Activated CD4-positive, CD25-positive, alpha-beta regulatory T cell treated with anti-CD3 and anti-CD28 coated beads, Interleukin-2, amount 50 U/mL, for 24 hours (primary cell): ENCODE data around the gene TAX1BP1.

Experiments used
- ATAC-seq, 2 donors: fragments of 150-1000 bp; cut with Tn5 transposase; one replicate each; pipeline ENCODE4 v1.10.0; 2021; ENCODE audit warnings: mild to moderate bottlenecking in 1 of 2, moderate library complexity in 1 of 2

TAX1BP1 gene

DNA sequence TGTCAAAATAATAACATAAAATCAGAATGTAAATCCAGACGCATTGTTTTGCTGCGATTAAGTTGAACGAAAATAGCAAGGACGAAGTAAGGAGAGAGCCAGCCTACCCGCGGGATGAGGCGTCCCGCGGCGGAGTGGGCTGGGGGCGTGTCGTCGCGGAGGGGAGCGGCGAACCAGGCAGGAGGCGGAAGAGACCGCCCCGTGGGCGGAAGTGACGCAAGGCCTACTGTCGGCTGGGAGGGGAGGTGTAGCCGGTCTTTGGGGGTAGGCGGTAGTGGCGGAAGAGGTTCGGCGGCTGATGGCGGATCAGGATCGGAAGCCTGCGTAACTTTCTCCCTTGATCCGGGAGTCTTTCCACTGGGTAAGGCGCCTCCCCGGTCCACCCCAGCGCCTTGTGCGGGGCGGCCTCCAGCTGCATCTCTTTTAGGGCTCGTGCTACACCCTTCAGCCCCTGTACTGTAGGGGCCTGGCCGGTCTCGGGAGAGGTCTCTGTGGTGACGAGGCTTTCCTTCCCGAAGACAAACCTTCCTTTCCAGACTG lies at the start of gene TAX1BP1:
TAX1BP1 (plus strand) TSS at position 254 of the 540 bp plus-strand sequence. CDS start 8,363 bp downstream, outside the sequence.
- ATAC-seq: peak; percentile 96

DNA sequence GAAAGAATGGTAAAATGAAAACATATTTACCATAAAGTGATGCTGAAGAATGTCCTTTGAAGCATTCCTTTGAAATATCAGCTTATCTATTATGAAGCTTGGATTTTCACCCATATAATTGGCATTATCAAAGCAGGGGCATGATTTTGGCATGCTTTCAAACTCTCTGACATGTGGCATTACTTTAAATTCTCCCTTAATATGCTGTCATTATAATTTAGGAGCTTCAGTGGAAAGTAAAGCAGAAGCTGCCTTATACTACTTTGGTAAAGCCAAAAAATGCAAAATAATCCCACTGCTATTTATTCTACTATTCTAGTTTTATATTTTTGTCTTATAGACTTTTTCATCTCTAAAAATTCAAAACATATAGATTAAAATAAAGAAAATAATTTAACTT lies 49.3 kb upstream of the TAX1BP1 start:
- no peak for ATAC-seq

DNA sequence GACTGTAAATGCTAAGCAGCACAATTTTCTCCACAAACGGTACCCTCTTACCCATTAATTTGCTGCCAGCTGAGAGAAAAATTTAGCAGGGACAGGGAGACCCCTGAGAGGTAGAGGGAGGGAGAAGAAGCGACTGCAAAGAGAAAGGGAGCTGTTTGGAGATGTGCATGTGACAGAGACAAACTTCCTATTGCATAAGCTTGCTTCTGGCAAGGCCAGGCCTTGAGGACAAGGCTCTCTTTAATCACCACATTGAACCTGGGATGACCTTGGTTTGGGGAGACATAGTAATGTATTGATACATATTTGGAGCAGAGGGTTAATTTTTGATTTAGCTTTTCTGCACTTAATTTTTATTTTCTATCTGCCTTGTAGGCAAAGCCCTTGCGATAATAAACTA lies 46.2 kb upstream of the TAX1BP1 start:
- ATAC-seq: no peak

DNA sequence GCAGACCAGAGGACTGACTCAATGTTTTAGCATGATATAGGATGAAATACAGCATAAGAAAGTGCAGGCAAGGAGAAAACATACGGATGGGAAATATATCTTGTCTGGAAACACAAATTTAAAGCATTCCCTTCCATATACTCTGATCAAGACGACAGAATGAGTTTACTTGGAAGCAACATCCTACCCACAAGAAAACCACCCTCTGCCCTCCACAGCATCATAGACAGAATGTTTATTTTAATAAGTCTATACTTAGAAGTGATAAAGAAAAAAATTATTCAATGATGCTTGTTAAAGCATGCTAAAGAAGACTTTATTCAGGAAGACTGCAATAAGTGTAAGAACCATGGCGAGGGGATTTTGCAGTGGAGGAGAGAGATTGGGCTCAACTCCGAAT lies 44.9 kb upstream of the TAX1BP1 start:
- no peak for ATAC-seq

DNA sequence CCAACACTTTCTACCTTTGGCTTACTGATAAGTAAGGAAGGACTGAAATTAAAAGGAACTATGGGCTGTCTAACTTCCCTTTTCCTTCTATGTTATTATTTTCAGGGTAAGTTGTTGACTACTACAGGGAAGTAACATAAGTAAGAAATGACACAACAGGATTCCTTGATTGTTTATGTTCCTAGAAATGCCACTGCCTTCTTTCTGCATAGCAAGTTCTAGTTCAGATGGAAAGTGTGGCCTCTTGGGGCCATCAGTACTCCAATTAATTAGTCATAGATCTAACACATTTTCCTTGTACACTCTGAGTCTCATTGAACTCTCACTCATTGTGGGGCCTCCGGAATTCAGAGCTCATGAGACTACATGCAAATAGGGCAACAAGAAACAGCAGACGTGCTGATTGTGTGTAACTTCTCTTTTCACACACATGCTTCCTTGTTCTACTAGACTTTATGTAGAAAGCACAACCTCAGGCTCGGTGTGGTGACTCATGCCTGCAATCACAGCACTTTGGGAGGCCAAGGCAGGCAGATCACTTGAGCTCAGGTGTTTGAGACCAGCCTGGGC lies 42.0 kb upstream of the TAX1BP1 start:
- ATAC-seq: peak; percentile 17 to 27

DNA sequence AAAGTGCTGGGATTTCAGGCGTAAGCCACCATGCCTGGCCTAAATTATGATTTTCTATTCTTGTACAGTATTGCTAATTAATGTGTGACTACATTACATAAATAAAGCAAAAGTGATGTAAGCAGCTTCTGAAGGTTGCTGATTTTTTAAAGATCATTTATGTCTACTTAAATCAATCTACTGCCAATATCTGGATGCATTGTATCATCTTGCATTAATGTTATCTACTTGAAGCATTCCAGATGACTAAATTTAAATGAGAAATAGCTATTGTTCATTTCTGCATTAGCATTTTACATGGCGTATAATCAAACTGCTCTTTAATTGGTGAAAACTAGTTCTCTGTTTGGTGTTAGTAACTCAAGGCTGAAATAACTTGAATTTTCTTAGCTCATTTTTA lies 40.2 kb upstream of the TAX1BP1 start:
- no peak for ATAC-seq

DNA sequence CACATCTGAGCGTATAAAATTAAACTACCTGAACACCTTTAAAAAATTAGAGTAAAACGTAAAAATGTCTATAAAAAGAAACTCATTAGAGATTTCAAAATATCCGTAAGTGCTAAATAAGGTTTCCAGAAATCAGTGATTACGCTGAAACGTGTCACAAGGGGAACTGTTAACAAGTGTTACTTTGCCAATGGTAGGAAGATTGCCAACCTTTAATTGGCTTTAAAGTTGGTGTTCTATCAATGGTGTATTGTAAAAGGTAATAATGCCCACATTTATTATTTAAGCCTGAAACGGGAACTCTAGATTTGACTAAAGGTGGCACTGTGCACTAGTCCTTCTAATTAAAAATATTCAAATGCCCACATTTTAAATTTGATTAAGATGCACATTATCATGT lies 39.5 kb upstream of the TAX1BP1 start:
- ATAC-seq: no peak

DNA sequence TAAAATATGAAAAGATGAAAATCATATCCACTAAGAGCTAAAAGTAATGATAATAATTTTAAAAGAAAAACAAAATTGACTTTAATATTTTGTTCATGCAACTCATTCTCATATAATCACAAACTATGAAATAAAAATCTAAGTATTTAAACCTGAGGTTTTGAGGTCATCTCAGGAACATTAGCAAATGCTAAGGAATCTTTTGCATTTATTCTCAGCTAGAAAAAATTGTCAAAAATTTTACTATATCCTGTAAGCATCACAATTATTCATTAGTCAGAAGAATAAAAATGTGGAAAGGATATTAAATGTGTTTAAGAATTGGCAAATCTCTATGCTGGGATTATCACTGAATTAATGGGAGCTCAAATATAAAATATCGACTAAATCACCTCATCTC lies 36.8 kb upstream of the TAX1BP1 start:
- no peak for ATAC-seq

DNA sequence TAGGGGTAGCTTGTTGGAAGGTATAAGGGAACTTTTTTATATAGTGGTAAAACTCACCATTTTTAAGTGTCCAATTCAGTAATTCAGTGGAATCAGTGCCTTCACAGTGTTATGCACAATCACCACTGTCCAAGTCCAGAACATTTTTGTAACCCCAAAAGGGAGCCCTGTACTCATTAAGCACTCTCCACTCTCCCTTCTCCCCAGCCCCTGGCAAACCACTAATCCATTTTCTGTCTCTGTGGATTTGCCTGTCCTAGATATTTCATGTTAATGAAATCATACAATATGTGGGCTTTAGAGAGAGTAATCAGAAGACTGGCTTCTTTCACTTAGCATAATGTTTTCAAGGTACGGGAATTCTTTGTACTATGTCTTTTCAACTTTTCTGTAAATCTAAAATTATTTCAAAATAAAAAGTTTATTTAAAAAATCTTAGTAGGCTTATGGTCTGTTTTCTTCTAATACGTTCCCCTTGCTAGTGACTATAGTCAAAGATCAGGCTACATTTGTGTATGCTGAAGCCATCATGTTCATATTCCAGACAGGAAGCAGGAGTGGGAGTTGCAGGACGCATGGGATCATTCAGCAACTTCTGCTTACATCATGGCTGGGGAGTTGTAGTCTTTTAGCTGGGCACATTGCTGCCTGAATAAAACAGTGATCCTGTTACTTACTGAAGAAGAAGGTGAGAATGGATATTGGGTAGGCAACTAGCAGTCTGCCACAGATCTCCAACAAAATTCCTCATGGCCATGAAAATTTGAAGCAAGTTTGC lies 35.4 kb upstream of the TAX1BP1 start:
- no peak for ATAC-seq

DNA sequence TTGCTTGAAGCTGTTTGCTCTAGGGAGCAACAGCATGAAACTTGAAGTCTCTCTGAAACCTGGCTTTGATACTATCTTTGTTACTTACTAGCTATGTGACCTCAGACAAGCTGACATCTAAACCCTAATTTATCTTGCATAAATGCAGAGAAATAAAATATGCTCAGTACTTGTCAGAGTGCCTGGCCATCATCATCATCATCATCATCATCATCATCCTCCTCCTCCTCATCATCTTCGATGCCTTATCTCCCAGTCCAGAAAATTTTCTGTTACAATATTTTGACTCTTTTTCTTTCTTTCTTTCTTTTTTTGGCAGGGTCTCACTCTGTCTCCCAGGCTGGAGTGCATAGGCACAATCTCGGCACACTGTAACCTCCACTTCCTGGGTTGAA lies 34.8 kb upstream of the TAX1BP1 start:
- no peak for ATAC-seq

DNA sequence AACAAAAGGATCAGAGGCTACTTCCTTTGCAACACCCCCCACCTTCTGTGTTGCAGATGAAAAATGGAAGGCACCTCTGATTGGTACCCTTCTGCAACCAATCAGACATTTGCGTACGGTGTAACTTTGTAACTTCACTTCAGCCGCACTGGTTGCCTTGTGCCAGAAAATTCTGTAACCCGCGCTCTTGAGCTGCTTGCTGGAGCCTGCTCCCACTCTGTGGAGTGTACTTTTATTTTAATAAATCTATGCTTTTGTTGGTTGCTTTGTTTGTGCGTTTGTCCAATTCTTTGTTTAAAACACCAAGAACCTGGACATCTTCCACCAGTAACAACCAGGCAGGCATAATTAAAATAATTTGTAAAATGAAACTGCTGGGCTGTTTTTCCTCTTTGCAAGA lies 31.5 kb upstream of the TAX1BP1 start:
- no peak for ATAC-seq

DNA sequence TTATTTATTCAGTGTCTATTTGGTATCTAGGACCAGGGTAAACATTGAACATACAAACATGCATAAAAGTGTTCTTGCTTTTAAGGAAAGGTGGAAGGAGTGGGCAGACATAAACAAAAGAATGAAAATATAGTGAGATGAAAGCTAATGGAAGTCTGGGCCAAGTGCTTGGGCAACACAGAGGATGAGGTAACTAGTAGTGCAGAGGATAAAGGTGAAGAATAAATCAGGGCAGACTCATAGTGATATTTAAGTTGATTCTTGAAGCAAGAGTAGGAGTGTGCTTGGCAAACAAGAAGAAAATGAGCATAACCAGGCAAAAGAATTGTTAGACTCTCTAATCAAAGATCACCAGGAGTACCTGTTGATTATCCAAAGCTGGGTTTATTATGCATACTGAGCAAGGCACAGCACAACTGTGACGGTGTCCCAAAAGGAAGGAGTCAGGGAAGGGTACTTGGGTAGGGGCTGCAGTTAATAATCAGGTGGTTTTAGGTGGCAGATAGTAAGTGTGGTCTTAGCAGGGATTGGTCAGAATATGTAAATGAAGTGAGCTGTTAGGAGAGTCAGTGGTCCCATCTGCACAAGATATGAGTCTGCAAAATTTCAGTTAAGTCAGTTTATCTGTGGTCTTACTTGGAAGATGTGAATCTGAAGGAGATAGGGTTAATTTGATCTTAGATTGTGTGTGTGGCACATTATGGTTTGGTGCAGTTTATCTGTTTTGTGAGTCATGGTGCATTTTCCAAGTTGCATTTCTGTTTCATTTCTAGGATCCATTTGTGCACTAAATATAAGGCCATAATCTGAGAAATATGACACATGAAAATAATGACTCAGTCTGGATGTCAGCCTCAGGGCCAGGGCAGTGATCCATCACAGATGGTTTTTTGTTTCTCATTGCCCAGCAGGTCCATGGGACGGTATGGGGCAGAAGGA lies 30.6 kb upstream of the TAX1BP1 start:
- ATAC-seq: peak; percentile 38 to 48

DNA sequence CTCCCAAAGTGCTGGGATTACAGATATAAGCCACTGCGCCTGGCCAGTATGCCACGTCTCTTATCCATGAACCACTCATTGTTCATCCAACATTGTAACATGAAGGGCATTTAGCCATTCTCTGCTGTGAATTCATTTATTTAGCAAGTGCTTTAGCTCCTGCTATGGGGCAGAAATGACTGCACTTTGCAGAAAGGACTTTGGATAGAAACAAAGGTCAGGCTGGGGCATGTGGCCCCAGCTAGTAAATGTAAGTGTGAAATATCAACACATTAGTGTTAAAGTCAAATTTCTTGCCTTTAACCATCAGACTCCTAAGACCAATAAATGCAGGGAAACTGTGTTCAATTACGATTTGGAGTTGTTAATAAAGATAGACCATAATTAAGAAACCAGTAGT lies 27.7 kb upstream of the TAX1BP1 start:
- ATAC-seq: no peak

DNA sequence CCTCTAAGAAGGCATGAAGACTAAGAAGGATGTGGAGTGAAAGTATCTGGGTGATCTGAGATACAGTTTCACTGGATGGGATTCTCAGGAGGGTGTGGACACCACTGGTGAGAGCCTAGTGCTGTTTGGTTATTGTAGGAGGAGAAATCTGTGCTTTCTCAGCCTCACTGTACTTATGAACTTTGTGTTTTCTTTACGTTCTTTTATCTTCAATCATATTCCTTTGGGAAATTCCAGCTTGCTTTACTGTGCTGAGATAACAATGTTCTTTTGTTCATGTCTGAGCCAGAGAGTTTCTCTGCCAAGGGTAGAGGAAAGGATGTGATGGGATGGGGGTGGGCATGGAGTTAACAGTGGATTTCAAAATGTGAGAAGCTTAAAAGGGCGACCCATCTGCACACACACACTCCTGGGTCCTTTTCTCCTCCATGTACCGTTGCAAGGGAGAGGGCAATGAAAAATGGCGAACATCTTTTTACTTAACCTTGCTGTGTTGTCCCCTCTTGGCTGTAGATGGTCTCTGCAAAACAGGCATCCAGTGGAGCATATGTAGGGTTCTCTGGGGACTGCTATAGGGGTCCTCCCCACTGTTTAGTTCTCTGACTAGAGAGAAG lies 25.0 kb upstream of the TAX1BP1 start:
- ATAC-seq: no peak

DNA sequence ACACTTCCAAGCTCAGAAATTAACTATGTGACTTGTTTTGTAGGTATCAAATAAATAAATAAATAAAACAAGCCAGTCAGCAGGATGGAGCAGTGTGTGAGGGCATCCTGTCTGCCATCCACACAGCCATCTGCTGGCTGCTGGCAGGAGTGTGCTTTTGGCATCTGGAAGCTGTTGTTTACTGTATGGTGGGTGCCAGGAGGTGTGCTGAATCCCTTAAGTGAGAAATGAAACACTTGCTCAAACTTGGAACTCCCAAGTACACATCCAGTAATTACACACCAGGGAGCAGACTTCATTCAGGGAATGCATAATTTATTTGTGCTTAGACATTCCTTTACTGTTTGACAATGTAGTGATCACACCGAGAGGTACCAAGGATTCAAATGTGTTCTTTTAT lies 16.9 kb upstream of the TAX1BP1 start:
- no peak for ATAC-seq

DNA sequence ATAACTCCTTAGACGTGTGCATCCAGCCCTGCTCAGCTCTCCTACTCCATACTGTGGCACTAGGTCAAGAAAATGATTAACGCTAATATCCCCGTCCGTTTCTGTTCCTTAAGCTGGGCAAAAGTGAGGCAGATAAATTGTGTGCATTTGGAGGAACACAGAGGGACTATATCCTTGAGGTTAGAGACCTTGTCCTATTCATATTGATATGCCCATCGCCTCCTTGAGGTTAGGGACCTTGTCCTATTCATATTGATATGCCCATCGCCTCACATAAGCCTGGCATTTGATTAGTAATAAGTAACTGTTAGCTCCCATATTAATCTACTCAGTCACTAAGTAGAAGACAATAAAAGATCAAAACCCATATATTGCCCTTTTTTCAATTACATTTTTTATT lies 12.9 kb upstream of the TAX1BP1 start:
- no peak for ATAC-seq

DNA sequence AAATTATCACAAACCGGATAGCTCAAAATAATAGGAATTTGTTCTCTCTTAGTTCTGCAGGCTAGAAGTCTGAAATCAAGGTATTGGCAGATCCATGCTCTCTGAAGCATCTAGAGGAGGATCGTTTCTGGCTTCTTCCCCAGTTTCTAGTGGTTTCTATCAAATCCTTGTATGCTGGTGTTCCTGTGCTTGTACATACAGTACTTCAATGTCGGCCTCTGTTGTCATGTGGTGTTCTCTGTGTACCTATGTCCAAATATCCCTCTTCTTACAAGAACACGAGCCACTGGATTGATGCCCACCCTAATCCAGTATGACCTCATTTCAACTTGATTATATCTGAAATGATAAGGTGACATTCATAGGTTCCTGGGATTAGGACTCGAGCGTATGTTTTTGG lies 9.8 kb upstream of the TAX1BP1 start:
- no peak for ATAC-seq

DNA sequence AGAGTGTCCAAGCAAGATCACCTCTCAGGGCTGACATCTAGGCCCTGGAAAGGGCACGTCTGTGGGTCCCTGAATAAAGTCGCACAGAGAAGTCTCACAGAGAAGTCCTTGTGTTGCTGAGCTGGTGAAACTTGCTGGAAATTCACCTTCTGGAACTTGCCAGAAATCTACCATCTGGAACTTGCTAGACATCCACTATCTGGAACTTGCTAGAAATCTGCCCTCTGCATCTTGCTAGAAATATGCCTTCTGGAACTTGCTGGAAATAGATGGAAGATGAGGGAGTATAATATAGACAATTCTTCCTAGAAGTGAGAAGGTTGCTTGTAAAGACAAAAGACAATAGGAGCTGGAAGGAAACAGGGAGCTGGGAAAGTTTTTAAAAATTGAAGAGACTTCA lies 5.4 kb upstream of the TAX1BP1 start:
- no peak for ATAC-seq

DNA sequence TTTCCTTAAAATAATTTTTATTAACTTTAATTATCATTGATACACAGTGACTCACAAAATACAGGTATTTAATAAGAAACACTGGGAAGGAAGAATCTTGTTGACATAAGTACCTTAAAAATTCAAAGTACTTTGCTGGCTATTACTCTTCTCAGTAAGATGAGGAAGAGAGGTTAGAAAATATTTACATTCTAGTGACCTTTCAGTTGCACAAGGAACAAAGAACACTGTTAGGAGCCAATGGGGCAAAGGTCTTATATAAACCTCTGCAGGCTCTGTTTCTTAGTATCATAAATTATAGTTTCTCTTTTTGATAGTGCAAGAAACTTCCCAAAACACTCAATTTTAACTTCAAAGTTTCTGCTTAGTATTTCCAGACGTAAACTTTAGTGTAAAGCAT lies 4.8 kb upstream of the TAX1BP1 start:
- no peak for ATAC-seq

DNA sequence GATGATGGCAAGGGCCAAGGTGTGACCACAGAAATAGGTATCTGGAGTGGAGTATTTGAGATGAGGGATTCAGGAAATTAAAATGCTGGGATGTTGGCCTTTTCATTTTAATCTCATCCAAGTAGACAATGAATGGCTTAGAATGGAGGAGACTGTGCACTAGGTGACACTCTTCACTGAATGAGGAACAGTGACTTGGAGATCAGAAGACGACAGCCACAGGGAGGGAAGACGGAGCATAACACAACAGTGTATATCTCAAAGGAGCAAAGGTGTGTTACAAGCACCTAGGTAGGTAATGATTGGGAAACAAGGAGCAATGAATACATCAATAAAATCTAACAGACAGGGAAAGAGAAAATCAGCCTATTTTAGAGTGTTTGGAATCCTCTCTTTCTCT lies 4.1 kb upstream of the TAX1BP1 start:
- ATAC-seq: no peak

DNA sequence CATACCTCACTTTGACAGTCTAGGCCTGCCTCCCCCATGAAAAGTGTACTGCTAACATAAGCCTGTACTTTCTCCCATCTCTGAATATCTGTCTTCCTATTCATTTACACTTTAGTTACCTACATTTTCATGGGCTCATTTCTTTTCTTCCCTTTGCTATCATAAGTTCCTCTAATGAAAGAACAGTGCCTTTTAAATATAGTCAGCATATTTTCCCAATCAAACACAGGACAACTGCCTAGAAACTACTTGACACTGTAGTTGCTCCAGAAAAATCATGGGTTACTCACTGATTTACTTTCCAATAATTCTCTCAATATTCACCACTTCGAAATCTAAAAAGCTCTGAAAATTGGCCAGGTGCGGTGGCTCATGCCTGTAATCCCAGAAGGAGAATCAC lies 2.8 kb upstream of the TAX1BP1 start:
- no peak for ATAC-seq

DNA sequence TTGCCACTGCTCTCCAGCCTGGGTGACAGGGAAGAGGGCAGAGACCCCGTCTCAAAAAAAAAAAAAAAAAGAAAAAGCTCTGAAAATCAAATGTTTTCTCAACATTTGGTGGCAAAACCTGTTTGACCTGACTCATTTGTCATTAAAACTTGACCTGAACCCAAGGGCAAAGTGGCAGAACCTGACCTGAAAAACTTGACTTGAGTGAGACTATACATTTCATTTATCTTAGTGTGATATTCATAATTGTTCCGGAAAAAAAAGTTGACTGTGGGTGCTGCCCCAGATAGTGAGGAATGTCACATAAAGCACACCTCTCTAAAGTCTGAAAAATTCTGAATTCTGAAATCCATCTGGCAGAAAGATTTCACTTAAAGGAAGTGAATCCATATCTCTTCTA lies 2.3 kb upstream of the TAX1BP1 start:
- no peak for ATAC-seq
